GM20431 (cell line): ENCODE measurements around the gene PMF1.

ENCODE experiments used
- in situ Hi-C: fragments of 300-500 bp; cut with MseI, MboI; formaldehyde crosslinking; loops from one replicate; pipeline ENCODE4 v1.15.0; 2020; ENCODE audit warnings: low sequenced_read_pairs; ENCODE audit not compliant: unreplicated experiment

Gene PMF1

DNA sequence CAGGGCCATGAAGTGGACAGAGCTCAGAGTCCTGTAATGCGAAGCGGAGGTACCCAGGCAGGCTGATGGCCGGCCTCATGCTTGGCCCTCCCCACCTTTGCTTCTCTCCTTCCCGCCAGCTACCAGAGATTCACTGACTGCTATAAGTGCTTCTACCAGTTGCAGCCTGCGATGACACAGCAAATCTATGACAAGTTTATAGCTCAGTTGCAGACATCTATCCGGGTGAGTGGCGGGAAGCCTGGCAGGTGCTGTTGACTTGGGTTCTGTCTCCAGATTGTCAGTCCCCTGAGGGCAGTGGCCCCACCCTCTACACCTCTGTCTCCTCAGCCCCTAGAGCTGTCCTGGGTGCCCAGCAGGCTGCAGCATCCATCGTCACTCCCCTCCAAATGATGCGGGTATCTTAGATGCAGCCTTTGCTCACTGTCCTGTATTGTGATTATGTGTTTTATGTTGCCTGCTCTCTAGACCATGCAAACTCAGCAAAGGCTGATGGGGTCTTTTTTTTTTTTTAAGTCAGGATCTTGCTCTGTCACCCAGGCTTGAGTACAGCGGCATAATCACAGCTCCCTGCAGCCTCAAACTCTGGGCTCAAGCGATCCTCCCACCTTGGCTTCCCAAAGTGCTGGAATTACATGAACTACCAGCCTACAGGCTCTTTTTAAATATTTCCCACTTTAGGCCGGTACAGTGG is 19.5 kb downstream of the PMF1 start:
- in situ Hi-C loops, result no loop called here

DNA sequence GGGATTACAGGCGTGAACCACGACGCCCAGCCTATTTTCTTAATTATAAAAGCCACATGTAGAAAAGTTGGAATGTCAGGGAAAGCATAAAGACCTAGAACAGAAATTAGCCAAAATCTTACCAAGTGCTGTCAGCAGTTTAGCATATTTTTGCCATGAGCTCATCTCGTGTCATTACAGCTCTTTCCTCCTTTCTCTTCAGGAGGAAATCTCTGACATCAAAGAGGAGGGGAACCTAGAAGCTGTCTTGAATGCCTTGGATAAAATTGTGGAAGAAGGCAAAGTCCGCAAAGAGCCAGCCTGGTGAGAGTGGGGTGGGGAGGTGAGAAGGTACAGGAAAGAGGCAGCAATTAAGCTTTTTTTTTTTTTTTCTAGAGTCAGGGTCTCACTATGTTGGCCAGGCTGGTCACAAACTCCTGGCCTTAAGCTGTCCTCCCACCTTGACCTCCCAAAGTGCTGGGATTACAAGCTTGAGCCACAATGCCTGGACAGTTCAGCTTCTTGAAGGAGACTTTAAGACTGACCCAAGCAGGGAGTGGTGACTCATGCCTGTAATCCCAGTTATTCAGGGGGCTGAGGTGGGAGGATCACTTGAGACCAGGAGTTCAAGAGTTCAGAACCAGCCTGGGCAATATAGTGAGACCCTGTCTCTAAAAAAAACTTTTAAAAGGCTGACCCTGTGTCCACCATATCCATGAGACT is 20.8 kb downstream of the PMF1 start:
- in situ Hi-C loops, result no loop called here

DNA sequence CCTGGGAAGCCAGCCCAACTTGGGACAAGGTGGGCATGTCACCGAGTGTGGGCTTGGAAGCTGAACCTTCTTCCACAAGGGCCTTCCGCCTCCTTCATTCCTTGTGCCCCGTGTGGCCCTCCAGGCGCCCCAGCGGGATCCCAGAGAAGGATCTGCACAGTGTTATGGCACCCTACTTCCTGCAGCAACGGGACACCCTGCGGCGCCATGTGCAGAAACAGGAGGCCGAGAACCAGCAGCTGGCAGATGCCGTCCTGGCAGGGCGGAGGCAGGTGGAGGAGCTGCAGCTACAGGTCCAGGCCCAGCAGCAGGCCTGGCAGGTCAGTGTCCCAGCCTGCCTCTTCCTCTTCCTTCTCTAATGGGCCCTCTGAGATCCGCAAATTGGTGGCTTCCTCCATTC is 23.4 kb downstream of the PMF1 start:
- in situ Hi-C loops, result no loop called here

DNA sequence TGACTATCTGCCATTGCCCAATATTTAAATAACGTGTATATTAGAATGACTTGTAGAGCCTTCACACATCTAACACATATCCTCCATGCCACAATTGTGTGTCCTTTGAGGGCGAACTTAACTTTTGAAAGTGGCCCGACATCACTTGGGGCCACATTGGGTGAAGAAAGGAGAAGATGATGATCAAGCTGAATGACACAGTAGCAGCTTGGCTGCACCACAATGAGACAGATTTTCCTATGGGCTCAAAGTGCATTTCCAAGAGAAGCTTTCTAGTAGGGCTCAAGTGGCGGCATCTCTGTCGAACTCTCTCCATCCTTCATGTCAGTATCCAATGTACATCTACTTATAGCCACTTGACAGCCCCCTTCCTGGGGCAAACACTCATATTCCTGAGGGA is 25.4 kb downstream of the PMF1 start:
- in situ Hi-C loops, result no loop called here

DNA sequence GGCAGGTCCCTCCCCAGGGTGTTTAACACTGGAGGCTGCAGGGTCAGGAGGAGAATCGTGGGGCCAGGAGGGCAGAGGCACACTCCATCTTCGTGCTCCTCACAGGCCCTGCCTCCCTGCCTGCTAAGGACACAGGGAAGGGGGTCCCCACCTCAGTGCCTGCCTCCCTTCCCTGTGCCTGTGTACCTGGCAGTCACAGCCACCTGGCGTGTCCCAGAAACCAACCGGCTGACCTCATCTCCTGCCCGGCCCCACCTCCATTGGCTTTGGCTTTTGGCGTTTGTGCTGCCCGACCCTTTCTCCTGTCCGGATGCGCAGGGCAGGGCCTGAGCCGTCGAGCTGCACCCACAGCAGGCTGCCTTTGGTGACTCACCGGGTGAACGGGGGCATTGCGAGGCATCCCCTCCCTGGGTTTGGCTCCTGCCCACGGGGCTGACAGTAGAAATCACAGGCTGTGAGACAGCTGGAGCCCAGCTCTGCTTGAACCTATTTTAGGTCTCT is 28.6 kb downstream of the PMF1 start:
- in situ Hi-C loops, result no loop called here

DNA sequence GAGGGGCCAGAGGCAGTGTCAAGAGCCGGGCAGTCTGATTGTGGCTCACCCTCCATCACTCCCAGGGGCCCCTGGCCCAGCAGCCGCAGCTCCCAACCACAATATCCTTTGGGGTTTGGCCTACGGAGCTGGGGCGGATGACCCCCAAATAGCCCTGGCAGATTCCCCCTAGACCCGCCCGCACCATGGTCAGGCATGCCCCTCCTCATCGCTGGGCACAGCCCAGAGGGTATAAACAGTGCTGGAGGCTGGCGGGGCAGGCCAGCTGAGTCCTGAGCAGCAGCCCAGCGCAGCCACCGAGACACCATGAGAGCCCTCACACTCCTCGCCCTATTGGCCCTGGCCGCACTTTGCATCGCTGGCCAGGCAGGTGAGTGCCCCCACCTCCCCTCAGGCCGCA is 29.1 kb downstream of the PMF1 start, which contains the start of gene BGLAP:
BGLAP (plus strand) TSS at position 259 of the 400 bp plus-strand sequence; CDS start at position 307, 48 bp downstream.
- in situ Hi-C loops, result no loop called here

DNA sequence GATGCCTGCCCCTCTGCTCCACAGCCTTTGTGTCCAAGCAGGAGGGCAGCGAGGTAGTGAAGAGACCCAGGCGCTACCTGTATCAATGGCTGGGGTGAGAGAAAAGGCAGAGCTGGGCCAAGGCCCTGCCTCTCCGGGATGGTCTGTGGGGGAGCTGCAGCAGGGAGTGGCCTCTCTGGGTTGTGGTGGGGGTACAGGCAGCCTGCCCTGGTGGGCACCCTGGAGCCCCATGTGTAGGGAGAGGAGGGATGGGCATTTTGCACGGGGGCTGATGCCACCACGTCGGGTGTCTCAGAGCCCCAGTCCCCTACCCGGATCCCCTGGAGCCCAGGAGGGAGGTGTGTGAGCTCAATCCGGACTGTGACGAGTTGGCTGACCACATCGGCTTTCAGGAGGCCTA is 29.9 kb downstream of the PMF1 start:
- in situ Hi-C loops, result no loop called here

DNA sequence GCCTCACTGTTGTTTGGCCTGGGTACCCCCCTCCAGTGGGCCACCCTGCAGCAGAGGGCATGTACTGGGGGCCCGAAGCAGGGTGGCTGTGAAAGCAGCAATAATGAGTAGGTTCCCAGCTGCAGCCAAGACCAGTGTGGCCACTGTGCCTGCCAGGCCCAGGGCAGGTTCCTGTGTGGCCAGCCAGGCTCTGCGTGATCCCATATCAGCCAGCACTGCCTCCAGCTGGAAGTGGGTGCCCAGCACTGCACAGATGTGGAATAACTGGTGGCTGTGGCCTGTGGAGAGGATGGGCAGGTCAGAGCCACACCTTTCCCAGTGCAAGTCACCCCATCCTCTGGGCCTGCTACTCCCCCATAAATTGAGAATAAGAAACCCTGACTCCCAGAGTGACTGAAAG is 31.3 kb downstream of the PMF1 start:
- in situ Hi-C loops, result no loop called here

DNA sequence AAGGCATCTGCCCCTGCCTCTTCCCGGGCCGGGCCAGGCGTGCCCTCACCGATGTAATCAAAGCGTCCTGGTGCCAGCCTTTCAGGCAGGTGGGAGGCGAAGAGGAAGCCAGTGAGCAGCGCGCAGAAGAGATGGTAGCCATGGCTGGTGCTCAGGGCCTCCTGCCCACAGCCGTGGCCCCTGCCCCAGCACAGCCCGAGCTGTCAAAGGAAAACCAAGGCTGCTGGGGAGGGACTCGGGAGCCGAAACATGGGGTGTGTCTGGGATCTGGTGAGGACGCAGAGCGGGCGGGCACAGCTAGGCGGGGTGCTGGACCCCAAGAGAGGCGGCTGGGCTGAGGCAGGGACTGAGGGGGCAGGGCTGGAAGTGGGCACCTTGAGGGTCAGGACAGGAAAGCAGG is 31.9 kb downstream of the PMF1 start:
- in situ Hi-C loops, result no loop called here

DNA sequence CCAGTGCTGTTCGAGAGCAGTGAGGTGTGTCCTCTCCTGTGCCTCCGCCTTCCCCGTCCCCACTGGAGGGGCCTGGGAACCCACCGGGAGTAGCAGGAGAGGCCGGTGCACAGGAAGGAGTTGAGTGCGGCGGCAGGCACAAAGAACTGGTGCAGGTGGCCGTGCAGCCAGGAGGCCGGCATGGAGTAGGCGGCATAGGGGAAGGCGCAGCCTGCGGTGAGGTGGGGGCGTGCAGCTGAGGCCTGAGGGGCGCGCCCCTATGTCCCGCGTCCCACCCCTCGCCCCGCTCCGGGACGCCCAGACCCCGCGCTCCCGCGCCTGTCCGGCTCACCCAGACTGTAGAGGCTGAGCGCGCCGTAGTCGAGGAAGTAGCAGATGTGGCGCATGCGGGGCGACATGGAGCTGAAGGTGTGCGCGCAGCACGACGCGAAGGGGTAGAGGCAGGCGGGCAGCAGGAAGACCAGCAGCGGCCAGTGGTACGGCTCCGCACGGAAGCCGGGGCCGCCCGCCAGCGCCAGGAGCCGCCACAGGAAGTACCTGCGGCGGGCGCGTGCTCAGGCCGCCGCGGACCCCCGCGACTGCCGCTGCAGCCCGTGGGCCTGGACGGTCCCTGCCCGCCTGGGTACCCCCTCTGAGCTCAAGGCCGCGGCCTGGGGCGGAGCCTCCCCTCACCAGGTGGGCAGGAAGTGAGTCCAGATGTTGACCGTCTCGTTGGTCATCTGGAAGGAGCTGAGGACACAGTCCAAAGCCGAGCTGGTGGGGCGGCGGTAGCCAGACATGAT is 32.8 kb downstream of the PMF1 start:
- in situ Hi-C loops, result no loop called here

DNA sequence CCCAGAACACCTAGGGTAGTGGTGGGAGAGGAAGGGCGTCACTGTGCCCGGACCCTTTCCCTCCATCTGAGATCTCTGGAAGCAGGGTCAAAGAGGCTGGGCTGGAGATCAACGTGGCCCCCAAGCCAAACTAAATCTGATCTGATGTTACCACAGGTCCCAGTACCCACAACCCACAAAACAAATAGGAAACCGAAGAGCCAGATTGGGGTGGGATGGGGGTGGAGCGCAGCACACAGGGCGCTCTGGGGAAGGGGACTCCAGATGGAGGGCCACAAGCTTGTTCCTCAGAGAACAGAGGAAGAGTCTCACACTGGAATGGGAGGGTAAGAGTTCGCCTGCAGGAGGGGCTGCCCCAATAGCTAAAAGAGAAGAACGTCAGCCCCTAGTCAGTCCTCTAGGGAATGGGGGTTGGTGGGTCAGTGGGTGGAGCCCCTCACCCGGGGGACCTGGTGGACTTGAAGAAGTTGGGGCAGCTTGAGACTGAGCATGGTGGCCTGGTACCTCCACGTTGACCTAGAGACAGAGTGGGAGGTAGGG is 33.5 kb downstream of the PMF1 start:
- in situ Hi-C loops, result no loop called here

DNA sequence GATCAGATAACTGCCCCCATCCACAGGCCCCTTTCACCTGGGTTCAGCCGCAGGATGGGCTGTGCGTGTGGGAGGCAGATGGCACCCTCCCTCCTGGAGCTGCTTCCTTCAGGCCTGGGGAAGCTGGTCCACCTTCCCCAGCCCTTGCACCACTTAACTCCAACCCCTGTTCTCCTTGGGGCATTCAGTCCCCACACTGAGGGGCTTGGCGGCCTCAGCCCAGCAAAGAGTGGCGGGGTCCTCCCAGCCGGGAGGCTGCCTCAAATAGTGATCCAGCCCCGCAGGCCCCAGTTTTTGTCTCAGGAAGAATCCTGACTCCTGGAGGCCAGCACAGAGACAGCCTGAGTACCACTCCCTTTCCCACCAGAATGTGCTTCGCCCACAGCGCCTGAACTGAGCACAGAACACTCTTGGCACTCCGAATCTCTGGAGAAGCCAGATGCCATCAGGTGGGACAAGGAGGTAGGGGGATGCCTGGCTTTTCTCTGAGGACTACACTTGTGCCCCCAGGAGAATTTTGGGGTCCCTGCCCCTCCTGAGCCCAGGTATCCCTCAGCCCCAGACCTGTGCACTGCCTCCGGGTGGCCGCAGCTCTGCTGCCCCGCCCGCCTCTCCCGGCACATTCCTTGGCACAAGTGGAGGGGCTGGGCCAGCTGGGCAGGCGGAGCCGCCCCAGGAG is 34.1 kb downstream of the PMF1 start:
- in situ Hi-C loops, result no loop called here

DNA sequence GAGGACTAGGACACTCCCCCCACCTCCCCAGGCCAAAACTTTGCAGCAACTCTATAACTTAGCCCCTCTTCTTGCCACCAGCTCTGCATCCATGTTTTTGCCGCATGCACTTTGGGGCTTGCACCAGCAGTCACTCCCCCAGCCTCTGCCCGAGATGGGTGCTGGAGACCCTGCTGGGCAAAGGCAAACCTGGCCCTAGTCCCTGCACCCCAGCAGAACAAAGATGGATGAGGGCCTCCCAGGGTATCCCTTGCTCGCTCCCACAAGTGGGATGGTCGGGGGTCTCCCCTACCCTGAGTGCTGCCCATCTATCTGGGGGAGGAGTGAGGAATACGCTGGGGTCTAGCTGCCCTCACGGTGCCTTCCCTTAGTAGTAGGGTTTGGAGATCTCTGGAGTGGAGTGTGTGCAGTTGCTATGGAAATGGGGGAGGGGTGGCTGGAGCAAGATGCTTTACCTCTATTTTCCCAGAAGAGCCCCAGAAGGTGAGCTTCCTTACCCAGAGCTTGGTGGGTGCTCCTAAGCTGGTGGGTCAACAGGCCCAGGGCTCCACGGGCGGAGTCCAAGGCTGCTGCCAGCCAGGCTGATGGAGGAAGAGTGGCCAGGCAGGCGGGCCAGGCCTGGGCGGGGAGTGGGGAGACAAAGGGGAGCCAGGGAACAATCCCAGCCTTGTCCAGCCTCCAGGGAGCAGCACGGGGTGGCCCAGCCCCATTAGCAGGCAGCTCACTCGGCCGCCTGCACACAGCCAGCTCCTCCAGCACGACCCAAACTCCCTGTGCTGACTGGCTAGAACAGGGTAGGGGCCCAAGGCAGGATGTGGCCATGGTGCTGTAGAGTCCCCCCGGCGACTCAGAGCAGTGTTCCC is 34.9 kb downstream of the PMF1 start, which contains the start of gene PAQR6:
PAQR6 (minus strand) TSS at position 597 of the 863 bp plus-strand sequence. CDS start 1,325 bp downstream, outside the sequence.
- in situ Hi-C loops, result no loop called here

DNA sequence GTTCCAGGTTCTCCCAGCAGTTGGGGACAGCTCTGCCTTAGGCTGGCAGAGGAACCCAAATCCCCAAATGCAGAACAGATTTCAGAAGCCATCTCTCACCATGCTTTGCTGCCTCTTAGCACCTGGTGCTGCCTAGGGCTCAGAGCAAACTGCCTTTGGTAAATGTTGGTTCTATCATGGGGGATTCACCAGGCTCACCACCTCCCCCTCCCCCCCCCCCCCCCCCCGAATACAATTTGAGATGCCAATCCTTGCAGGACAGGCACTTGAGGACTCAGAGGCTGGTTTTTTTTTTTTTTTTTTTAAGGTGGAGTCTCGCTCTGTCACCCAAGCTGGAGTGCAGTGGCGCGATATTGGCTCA is 35.5 kb downstream of the PMF1 start:
- in situ Hi-C loops, result no loop called here

DNA sequence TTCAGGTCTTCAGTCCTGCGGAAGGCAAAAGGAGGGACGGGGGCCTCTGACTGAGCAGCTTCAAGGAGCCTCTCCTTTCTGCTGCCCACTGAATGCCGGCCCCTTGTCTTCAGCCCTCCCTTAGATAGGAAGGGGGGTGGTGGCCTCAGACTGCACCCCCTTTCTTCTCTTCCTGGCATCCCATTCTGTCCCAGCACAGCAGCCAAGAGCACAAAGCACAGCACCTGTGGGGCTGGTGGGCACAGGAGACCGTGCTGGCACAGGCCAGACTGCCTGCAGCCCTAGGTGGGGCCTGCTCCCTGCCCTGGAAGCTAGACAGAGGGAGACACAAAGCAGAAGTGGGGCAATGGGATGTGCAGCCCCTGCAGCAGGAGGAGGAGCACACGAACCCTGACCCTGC is 36.8 kb downstream of the PMF1 start:
- in situ Hi-C loops, result no loop called here

DNA sequence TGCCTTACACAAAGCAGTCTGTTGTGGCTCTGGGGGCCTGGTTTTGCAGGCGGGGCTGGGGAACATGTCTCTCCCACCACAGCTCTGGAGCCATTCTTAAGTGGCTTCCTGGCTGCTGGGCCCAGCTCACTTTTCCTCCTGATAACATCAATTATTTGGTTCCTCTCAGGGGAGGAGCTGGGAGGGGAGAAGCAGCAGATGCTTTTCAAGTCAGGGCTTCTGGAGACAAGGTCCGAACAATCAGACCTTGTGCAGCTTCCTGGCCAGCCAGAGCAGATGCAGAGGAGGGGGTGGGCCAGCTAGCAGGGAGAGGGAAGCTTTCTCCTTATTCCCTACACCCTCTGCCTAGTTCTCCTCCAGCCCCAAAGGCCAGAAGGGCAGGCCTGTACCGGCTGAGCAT is 38.7 kb downstream of the PMF1 start:
- in situ Hi-C loops, result no loop called here

DNA sequence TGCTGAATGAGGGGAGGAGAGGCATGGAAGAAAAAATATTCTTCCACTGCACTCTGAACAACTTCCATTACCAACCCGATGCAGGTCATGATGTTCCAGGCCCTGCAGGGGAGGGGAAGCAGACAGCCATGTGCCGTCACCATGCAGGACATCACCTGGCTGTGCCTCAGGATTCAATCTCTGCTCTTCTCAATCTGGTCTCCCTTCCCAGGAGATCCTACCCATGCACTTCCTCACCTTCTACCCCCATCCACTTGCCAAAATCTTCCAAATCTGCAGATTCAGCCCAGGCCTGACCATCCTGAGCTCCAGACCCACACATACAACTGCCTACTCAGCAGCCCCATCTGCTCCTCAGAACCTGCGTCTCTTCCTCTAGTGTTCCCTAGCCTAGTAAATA is 40.8 kb downstream of the PMF1 start:
- in situ Hi-C loops, result no loop called here

DNA sequence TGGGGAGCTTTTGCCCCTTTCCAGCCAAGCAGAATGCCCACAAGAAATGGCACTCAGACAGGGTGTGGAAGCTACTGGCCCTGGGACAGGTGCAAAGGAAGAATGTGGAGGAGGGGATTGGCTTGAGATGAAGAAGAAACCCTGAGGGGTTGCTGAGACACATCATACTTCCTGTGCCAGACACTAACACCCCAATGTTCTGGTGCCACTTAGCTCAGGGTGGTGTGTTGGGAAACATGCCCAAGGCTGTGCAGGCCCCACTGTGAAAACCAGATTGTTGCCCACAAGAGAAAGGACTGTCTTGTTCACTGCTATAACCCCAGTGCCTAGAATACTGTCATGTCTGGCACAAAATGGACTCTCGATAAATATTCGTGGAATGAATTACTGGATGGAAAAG is 44.9 kb downstream of the PMF1 start:
- in situ Hi-C loops, result no loop called here

DNA sequence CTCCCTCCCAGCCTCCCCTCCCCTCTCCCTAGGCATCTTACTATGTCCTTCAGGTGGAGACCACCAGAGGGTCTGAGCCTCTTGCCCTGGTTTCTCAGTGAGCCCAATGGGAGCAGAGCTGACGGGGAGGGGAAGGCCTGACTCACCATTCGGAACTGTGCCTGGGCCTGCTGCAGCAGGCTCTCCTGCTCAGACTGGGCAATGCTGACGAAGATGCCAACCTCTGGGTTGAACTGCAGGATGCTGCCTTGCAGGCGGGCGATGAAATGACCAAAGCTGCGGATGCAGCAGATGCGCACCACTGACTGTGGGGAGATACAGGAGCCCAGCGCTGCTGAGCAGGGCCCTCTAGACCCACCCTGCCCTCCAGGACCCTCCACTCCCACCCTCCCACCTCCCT is 46.1 kb downstream of the PMF1 start:
- in situ Hi-C loops, result no loop called here
